Measurements from ENCODE around the gene PHACTR2. TPM values are rescaled to one million over a fixed set of nuclear protein-coding genes. Genes with fewer than 3 reads are reported as not detected.
A peak's percentile ranks its signal among the peaks of the same experiment; 100 is the strongest.

Gene PHACTR2
- total RNA-seq, 2 donors from 2014 or later, result 17.9 to 35.6 TPM

DNA sequence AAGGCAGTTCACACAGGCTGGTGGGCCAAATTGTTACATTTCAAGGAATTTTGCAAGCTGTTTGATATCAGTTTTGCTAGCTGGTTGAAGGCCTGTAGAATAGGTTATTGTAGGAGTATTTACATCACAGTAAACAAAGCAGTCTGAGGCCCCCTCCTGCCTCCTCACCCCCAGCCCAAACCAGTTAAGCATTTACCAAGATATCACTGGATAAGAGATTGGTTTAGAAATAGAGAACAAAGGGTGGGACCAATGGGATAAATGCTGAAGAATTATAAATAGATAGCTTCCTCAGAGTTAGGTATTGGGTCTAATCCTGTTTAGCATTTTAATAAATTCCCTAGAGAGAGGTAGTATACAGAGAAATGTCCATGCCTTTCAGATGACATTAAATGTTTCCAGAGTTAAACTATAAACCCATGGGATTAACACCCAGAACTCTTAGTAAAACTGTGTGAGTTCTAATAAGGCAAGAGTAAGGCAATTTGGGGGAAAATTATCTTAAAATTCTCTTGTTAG lies 2.3 kb upstream of the PHACTR2 start:
- Histone ChIP-seq H3K4me1 (peaks cover 17% of the 10 kb centered on the region), H3K27ac (peak overlapping the region; percentile 15 to 58 (median 28)), H3K36me3 (replicated peaks in 1 of 2; ENCODE audit: insufficient read depth in 1 of 2, low read depth in 2 of 2) (no peaks in the 10 kb centered on the region), H3K9me3 (no peaks in the 10 kb centered on the region), H3K4me3 (no peak overlapping the region), H3K27me3 (no peaks in the 10 kb centered on the region)
- DNase-seq (no peak), ATAC-seq (no peak)
- TF ChIP-seq CTCF (IDR thresholded peaks at IDR 0.05), result no peak
- TF ChIP-seq POLR2A (IDR thresholded peaks at IDR 0.05), result no peak
- intact Hi-C loops (cut with DNase I), result no loop called here

DNA sequence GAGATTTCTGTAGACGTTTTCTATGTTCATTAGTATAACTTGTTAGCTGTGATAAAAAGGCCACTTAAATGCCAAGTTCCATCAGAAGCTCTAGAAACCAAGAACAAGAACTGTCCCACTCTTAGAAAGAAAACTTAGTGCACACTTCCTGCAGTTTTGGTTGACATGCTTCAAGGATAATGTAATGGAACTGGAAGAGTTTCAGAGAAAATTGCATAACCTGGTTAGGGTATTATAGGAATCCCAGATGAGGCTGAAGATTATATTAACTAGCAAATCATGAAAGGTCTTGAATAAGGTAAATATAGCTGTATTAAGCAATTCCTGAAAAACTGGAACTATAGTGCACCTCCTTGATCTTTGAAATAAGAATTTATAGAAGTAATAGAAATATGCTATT lies 1.8 kb upstream of the PHACTR2 start:
- no peaks in the 10 kb centered on the region for H3K9me3 ChIP-seq
- WGBS, 2 donors, result 29 to 37% methylated on average over 1 of the region's 1 CpG
- no peak for TF ChIP-seq POLR2A (IDR thresholded peaks at IDR 0.05)
- no peak for TF ChIP-seq CTCF (IDR thresholded peaks at IDR 0.05)
- no peak for DNase-seq
- H3K36me3 ChIP-seq (replicated peaks in 1 of 2; ENCODE audit: insufficient read depth in 1 of 2, low read depth in 2 of 2), result no peaks in the 10 kb centered on the region
- intact Hi-C loops (cut with DNase I), result no loop called here
- H3K4me1 ChIP-seq, result peaks cover 17% of the 10 kb centered on the region
- H3K27me3 ChIP-seq, result no peaks in the 10 kb centered on the region
- ATAC-seq, result no peak
- no peak overlapping the region for H3K4me3 ChIP-seq
- peak overlapping the region in 2 of 4 donors; percentile 30 to 58 for H3K27ac ChIP-seq

DNA sequence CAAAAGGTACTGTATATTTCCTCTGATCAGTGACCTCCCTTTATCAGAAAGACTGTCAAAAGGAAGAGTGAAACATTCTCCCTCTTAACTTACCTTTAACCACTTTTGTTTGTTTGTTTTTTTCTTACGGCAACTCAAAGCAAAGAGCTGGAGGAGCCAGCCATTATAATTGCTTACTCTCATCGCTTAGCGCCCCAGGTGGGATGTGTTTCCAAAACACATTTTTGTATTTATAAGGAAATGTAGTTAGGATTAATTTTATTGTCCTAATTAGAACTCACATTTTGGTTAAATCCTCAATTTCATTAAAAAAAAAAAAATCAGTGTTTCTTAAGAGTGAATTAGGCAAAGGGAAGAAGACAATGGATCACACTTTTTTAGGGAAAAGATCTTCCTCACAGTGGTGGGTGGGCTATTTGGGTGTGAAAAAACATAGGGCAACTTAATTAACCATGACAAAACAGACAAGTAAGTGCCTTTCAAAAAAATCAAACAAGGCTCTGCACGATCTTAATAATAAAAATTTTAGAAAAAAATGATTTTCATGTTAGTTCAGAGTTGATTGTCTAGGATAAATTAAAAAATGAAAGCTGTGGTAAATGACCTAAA lies 1.2 kb upstream of the PHACTR2 start:
- 84 to 91% methylated on average over 4 of the region's 4 CpGs for WGBS, 2 donors
- H3K36me3 ChIP-seq (replicated peaks in 1 of 2; ENCODE audit: insufficient read depth in 1 of 2, low read depth in 2 of 2), result no peaks in the 10 kb centered on the region
- TF ChIP-seq POLR2A (IDR thresholded peaks at IDR 0.05) (no peak), CTCF (IDR thresholded peaks at IDR 0.05) (no peak)
- H3K9me3 ChIP-seq, result no peaks in the 10 kb centered on the region
- H3K4me1 ChIP-seq, result peaks cover 17% of the 10 kb centered on the region
- H3K4me3 ChIP-seq, result no peak overlapping the region
- H3K27me3 ChIP-seq, result no peaks in the 10 kb centered on the region
- peak overlapping the region in 1 of 4 donors; percentile 58 for H3K27ac ChIP-seq
- no peak for DNase-seq
- ATAC-seq, result no peak
- intact Hi-C loops (cut with DNase I), result no loop called here

DNA sequence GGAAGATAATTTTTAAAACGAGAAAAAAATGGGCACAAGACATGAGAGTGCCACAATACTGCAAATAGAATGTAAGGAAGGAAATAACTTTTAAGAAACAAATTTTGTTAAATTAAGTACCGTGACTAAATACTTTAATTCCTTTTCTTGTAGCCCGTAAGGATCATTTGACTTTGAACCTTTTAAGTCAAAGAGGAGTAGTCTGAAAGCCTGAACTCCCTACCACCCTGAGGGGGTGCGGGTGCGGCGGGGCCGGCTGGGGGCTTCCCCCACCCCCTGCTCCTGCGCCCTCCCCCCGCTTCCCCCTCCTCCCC lies 231 bp upstream of the PHACTR2 start:
- no peaks in the 10 kb centered on the region for H3K27me3 ChIP-seq
- DNase-seq, result no peak
- no peaks in the 10 kb centered on the region for H3K9me3 ChIP-seq
- WGBS, 2 donors, result 2 to 4% methylated on average over 9 of the region's 9 CpGs
- TF ChIP-seq CTCF (IDR thresholded peaks at IDR 0.05) (no peak), POLR2A (IDR thresholded peaks at IDR 0.05) (no peak)
- intact Hi-C loops (cut with DNase I), result no loop called here
- peaks cover 17% of the 10 kb centered on the region for H3K4me1 ChIP-seq
- H3K4me3 ChIP-seq, result peak overlapping the region; percentile 48 to 93
- H3K36me3 ChIP-seq (replicated peaks in 1 of 2; ENCODE audit: insufficient read depth in 1 of 2, low read depth in 2 of 2), result no peaks in the 10 kb centered on the region
- no peak for ATAC-seq
- H3K27ac ChIP-seq, result peak overlapping the region; percentile 74 to 93 (median 81)

DNA sequence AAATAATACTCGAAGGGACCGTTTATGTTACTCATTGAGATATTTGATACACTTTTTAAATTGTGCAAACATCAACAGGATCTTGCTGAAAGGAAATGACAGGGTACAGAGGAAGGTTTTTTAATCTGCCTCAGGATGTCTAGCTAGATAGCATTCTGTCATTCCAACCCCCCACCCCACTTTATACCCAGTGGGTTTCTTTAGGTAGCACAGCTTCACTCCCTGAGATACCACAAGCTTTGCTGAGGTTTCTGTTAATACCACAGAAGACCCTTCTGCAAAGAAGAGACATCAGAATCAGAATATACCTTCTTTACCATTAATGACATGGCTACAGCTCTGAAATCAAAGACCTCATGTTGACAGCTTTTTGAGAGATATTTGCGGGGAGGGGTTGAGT lies 1.3 kb downstream of the PHACTR2 start:
- TF ChIP-seq POLR2A (IDR thresholded peaks at IDR 0.05), result no peak
- TF ChIP-seq CTCF (IDR thresholded peaks at IDR 0.05), result no peak
- intact Hi-C loops (cut with DNase I), result no loop called here
- Histone ChIP-seq H3K36me3 (replicated peaks in 1 of 2; ENCODE audit: insufficient read depth in 1 of 2, low read depth in 2 of 2) (no peaks in the 10 kb centered on the region), H3K27me3 (no peaks in the 10 kb centered on the region), H3K27ac (peak overlapping the region in 2 of 4 donors; percentile 77 to 93), H3K4me1 (peaks cover 17% of the 10 kb centered on the region), H3K9me3 (no peaks in the 10 kb centered on the region), H3K4me3 (peak overlapping the region in 1 of 2 donors; percentile 93)
- ATAC-seq (no peak), DNase-seq (no peak)
- WGBS, 2 donors, result 11 to 12% methylated on average over 3 of the region's 3 CpGs

Measured in body of pancreas (tissue), 4 donors.